RWPE1 (cell line): ENCODE data around the gene MMAB.

Experiments
- CTCF ChIA-PET: fragments of 350-600 bp; sonication (Branson Sonifier 250); formaldehyde crosslinking; extraction: SDS; loops from one replicate; lab custom pipeline; 2021; lab: Yijun Ruan, JAX
- POLR2A ChIA-PET: fragments of 400-600 bp; formaldehyde crosslinking; extraction: SDS; loops from one replicate; lab custom pipeline; 2020; ENCODE audit warnings: antibody characterized with exemption; ENCODE audit not compliant: low non-redundant PET; lab: Yijun Ruan, JAX
- DNase-seq: peaks from one replicate; pipeline ENCODE4 v3.0.0; 2012; ENCODE audit warnings: low spot score
- H3K27ac ChIP-seq: fragments of 450-650 bp; 2 replicates; pipeline ENCODE4 v1.5.1; 2017
- TF ChIP-seq, protein P1 (sequence below): fragments of 450-650 bp; conservative IDR thresholded peaks from 2 replicates; pipeline ENCODE4 v1.5.1; 2017; ENCODE audit warnings: low read depth, mild to moderate bottlenecking

The MMAB gene

DNA sequence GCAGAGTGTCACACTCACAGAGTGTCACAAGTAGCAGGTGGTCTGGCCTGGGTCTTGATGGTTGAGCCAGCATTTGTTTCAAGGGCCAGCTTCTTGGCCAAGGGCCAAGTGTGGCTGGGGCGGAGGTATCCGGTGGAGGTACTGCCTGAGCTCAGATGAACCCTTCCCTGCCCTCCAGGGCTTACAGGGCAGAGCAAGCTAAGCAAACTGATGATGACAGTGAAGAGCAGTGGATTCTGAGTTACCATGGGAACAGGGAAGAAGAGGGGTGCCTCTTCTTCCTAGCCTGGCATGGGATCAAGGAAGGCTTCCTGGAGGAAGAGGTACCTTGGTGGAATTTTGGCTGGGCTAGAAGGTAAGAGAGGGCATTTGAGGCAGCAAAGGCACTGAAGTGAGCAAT lies 36.0 kb upstream of the MMAB start:
- CTCF ChIA-PET: no interaction called here
- TF ChIP-seq, protein P1, sequence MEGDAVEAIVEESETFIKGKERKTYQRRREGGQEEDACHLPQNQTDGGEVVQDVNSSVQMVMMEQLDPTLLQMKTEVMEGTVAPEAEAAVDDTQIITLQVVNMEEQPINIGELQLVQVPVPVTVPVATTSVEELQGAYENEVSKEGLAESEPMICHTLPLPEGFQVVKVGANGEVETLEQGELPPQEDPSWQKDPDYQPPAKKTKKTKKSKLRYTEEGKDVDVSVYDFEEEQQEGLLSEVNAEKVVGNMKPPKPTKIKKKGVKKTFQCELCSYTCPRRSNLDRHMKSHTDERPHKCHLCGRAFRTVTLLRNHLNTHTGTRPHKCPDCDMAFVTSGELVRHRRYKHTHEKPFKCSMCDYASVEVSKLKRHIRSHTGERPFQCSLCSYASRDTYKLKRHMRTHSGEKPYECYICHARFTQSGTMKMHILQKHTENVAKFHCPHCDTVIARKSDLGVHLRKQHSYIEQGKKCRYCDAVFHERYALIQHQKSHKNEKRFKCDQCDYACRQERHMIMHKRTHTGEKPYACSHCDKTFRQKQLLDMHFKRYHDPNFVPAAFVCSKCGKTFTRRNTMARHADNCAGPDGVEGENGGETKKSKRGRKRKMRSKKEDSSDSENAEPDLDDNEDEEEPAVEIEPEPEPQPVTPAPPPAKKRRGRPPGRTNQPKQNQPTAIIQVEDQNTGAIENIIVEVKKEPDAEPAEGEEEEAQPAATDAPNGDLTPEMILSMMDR: no peak
- POLR2A ChIA-PET: no interaction called here

DNA sequence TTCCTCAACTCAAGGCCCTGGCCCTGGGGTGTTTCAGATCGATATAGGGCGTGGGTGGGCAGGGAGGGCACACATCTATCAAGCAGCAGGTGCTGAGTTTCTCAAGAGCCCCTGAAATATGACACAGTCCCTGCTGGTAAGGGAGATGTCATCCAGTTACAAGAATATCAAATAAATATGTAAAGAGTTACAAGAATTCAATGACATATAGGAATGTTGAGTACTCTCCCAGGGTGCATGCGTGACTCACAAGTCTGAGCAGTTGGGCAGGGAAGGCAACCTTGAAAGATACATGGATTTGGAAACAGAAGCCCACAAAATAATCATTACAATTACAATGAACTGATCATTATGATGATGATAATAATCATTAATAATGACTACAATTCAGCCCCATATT lies 35.5 kb upstream of the MMAB start:
- CTCF ChIA-PET: interaction anchor here (0.7 kb wide), 1 partner anchor 139 kb away, joined by 5 read pairs; no protein-coding TSS in a partner anchor
- POLR2A ChIA-PET: no interaction called here
- TF ChIP-seq, protein P1: no peak
- no peak overlapping the region for H3K27ac ChIP-seq
- DNase-seq: no peak

More for the DNA sequence above, 36.0 kb upstream of the MMAB start:
- H3K27ac ChIP-seq: no peak overlapping the region
- DNase-seq: no peak

DNA sequence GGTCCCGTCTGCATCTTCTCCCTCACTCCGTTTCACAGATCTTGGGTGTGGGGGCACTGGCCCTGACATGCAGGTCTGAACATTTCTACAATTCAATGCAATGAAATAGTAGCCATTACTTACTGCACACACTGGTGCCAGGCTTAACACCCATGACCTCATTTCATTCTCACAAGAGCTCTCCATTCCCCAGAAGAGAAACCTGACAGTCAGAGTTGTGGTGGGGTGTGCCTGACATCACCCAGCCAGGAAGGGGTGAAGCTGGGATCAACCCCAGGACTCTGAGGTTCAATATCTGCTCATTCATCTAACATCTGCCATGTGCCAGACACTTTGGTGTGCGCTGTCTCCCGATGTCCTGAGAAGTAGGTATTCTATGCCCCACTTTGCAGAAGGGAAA lies 35.0 kb upstream of the MMAB start:
- TF ChIP-seq, protein P1: no peak
- POLR2A ChIA-PET: no interaction called here
- no peak overlapping the region for H3K27ac ChIP-seq
- no peak for DNase-seq
- CTCF ChIA-PET: interaction anchor here (0.7 to 1.4 kb wide), 2 partner anchors 10 to 139 kb away, joined by 5 read pairs; no protein-coding TSS in a partner anchor

DNA sequence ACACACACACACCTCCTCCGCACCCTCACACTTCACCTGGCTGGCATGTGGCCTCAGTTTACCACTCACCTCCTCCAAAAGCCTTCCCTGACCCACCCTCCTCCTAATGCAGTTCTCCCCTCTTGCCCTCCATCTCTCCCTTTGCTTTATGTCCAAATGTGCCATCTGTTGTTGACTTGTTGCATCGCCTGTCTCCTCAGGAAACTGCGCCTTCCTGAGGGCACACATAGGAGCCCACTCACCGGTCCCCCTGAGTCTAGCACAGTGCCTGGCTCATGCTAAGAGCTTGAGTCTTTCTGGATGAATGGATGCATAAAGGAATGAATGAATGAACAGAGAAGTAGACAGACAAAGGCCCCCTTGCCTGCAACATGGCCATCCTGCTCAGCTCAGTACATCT lies 34.3 kb upstream of the MMAB start:
- ChIA-PET CTCF (interaction anchor here (1.4 kb wide), 1 partner anchor 10 kb away, joined by 5 read pairs; no protein-coding TSS in a partner anchor), POLR2A (no interaction called here)
- TF ChIP-seq, protein P1: no peak

DNA sequence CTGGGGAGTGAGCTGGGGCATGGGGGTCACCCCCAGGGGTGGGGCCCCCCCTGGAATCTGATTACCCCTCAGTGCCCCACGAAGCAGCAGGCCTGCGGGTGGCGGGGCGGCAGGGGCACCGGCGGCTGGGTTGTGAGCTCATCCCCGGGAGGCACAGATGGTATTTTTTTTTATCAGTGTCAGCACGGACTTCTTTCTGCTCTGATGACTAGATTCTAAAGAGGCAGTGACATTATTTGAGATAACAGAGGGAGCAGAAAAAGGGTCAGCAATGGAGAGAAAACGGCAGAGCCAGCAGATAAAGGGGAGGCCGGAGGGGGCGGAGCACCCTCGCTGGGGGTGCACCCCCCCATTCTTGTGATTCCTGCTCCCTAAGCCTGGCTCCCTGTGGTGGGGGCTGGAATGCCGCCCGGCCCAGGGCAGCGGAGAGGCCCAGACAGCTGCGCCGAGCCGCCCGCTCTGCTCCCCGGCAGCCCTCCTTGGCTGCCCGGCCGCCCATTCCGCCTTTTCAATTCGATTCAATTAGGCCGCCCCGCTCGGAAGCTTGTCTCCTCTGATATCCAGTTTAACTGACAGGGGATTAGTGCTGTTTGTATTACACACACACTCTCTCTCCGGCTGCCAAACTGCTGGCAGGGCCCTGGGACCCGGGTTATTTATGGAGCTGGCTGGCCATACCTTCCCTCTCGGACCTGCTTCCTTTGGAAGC lies 33.2 kb upstream of the MMAB start:
- ChIA-PET POLR2A (no interaction called here), CTCF (interaction anchor here (0.7 to 1.4 kb wide), 3 partner anchors 8 to 9 kb away, joined by 5 to 6 read pairs (median 5); no protein-coding TSS in a partner anchor)
- TF ChIP-seq, protein P1: no peak
- DNase-seq: no peak
- no peak overlapping the region for H3K27ac ChIP-seq

More for the DNA sequence above, 34.3 kb upstream of the MMAB start:
- DNase-seq: no peak
- H3K27ac ChIP-seq: no peak overlapping the region

DNA sequence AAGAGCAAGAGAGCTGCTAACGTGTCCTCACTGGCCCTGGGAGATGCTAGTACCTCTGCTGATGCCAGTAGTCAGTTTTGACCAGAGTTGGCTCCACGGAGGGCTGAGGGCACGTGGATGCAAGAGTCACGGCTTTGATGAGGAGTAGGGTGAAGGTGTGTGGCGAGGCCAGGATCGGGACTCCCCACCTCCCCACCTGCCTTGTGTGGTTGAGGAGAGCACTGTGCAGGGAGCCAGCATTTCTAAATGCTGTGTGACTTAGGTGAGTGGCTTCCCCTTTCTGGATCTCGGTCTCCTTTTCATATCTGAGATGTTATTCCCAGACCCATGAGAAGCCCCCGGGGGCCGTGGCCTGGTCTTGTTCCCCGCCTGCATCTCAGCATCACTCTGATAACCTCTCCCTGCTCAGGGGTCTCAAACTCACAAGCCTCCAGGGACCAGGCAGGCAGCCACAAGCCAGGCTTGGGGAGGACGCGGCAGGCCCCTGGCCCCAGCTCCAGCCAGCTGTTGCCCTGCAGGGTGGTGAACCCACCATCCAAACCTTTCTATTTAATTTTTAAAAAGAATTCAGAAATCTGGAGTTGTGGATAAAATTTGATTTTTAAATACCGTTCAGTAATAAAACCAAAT lies 32.4 kb upstream of the MMAB start:
- CTCF ChIA-PET: interaction anchor here (0.7 kb wide), 2 partner anchors 7 to 10 kb away, joined by 5 to 6 read pairs; no protein-coding TSS in a partner anchor
- H3K27ac ChIP-seq: no peak overlapping the region
- no peak for DNase-seq
- POLR2A ChIA-PET: no interaction called here
- TF ChIP-seq, protein P1: no peak
